NCI-H1105 treated with DMSO at 0.1 percent for 48 hours (cell line): ENCODE data around the gene LGMN.
"Not testable (repeated sequence)": the region's sequence is repeated elsewhere in the genome, so short reads cannot be mapped to it uniquely, and the experiment has no call there.

Experiments used
- DNase-seq: peaks from one replicate; lab custom pipeline; 2025; lab: John Stamatoyannopoulos, UW

The LGMN gene

DNA sequence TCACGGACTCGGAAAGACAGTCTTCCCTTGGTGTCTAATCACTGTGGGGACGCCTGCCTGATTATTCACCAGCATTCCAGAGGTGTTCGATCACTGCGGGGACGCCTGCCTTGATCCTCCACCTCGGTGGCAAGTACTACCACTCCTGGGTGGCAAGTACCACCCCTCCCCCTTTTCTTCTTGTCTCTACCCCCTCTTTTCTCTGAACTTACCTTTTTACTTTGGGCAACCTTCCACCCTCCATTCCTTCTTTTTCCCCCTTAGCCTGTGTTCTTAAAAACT lies 12.0 kb upstream of the LGMN start:
- DNase-seq, result no peak

DNA sequence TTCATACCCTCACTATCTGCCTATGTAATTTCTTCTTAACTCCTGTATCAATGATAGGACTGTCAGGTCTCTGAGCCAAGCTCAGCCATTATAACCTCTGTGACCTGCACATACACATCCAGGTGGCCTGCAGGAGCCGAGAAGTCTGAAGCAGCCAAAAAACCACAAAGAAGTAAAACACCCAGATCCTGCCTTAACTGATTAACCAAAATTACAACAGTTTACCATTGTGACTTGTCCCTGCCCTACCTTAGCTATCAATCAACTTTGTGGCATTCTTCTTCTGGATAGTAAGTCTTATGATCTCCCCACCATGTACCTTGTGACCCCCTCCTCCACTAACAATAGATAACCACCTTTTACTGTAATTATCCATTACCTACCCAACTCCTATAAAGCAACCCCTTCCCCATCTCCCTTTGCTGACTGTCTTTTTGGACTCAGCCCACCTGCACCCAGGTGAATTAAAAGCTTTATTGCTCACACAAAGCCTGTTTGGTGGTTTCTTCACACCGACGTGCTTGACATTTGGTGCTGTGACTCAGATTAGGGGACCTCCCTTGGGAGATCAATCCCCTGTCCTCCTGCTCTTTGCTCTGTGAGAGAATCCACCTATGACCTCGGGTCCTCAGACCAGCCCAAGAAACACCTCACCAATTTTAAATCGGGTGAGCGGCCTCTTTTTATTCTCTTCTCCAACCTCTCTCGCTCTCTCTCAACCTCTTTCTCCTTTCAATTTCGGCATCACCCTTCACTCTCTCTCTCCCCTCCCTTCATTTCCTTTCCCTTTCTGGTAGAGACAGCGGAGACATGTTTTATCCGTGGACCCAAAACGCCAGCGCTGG lies 11.5 kb upstream of the LGMN start:
- DNase-seq, result no peak

DNA sequence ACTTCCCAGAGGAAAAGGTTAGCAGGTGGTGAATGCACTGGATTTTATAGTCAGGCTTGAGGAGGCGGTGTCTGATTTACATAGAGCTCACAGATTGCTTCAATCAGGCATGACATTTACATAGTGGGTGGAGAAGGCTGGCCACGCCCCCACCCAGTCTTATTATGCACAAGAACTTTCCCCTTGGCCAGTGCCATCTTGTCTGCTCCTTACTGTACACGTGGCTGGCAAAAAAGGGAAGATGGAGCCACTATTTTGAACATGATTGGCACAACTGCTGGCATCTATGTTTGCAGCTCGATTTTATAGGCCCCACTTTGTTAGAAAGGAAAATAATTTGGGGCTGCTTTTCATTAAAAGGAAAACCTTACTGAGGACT lies 10.9 kb upstream of the LGMN start:
- DNase-seq, result peak; percentile 5

DNA sequence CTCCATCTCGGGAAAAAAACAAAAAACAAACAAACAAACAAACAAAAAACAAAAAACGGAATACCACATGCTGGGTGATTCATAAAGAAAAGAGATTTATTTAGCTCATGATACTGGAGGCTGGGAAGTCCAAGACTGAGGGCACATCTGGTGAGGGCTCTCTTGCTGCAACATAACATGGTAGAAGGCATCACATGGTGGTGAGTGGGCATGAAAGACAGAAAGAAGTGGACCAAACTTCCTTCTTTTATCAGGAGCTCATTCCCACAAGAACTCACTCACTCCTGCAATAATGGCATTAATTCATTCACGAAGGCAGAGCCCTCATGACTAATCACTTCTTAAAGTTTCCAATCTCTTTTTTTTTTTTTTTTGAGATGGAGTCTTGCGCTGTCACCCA lies 8.0 kb upstream of the LGMN start:
- no peak for DNase-seq

DNA sequence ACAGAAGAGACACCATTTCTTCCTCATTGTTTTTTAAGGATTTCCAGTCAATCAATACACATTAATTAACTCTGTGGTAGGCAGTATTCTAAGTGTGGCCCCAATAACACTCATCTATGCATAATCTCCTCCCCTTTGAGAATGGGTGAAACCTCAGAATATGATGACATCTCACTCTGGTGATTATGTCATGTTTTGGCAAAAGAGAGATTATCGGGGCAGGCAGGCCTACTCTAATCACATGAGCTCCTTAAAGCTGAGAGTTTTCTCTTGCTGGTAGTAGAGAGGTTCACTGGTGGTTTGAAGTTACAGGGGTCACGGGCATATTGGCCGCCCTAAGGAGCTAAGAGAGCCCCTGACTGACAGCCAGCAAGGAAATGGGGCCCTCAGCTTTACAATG lies 7.1 kb upstream of the LGMN start:
- no peak for DNase-seq

DNA sequence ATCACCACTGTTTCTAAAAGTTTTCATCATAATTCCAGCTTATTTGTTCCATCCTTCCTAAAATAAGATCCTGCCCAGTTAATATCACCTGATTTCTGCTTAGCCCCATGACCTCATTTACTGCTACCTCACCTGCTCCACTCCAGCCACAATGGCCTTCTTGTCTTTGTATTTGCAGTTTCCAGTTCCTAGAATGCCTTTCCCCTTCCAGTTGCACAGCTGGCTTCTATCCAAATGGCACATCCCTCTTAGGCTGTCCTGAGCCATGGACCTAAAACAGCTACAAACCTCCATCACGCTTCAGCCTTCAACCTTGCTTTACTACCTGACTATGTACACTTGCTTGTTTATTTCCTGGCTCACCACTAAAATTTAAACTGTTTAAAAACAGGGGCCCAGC lies 6.5 kb upstream of the LGMN start:
- DNase-seq, result peak; percentile 60

DNA sequence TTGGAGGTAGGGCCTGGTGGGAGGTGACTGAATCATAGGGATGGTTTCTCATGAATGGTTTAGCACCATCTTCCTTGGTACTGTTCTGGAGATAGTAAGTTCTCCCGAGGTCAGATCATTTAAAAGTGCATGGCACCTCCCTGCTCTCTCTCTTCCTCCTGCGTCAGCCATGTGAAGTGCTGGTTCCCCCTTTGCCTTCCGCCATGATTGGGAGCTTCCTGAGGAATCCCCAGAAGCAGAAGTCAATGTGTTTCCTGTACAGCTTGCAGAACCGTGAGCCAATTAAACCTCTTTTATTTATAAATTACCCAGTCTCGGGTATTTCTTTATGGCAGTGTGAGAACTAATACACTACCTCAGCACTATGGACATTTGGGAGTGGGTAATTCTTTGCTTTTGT lies 4.8 kb upstream of the LGMN start:
- no peak for DNase-seq

DNA sequence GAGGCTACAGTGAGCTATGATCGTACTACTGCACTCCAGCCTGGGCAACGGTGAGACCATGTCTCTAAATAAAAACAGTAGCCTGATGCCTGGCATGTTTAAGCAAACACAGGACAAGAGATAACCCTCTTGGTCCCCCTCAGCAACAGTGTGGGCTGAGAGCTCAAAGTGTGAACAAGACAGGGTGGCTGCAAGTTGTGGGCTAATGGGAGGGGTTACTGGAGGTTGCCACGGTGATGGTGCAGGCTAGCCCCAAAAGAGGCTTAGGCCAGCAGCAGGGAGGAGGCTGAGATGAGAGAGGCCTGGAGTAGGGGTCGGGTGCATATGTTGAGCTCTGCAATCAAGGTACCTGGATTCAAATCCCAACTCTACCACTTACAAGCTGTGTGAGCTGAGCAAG lies 3.4 kb upstream of the LGMN start:
- no peak for DNase-seq

DNA sequence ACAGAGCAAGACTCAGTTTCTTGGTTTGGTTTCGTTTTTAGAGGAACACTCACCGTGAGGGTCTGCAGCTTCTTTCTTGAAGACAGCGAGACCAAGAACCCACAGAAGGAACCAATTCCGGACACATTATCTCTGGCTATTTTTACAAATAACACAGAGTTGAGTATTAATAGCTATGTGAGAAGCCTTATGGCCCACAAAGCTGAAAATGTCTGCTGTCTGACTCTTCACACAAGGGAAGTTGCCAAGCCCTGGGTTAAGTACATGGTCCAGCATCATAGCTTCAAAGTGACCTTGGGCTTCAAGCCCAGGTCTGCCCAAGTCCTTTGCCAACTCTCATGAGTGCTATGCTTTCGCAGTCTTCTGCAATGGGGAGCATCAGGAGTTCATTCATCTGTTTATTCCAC lies 2.6 kb upstream of the LGMN start:
- DNase-seq, result no peak

DNA sequence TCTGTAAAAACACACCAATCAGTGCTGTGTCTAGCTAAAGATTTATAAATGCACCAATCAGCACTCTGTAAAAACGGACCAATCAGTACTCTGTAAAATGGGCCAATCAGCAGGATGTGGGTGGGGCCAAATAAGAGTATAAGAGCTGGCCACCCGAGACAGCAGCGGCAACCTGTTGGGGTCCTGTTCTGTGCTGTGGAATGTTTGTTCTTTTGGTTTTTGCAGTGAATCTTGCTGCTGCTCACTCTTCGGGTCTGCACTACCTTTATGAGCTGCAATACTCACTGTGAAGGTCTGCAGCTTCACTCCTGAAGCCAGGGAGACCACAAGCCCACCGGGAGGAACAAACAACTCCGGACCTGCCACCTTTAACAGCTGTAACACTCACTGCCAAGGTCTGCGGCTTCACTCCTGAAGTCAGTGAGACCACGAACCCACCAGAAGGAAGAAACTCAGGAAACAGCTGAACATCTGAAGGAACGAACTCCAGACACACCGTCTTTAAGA lies 1.8 kb upstream of the LGMN start:
- DNase-seq, result not testable (repeated sequence)

DNA sequence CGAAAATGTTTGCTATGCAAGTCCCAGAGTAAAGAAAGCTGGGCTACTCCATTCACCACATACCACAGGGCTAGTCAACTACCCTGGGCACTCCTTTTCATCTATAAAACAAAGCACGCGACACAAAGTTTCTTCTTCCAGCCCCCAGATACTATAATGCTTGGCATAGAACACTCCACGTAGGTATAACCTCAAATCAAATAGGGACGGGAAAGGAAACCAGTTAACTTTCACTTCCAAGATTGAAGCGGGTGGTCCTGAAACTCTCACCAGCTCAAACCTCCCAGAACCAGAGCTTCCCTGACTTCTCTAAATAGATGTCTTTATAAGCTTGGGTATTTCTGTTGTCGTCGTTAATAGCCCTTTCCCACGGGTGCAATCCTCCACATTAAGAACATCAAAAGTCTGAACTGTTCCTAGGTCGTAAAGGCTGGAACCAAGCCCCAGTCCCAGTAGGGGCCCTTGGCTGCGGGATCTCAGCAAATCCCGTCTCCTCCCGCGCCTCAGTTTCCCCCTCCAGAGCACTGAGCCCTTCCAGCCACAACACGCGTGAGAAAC lies 647 bp downstream of the LGMN start:
- DNase-seq, result no peak

DNA sequence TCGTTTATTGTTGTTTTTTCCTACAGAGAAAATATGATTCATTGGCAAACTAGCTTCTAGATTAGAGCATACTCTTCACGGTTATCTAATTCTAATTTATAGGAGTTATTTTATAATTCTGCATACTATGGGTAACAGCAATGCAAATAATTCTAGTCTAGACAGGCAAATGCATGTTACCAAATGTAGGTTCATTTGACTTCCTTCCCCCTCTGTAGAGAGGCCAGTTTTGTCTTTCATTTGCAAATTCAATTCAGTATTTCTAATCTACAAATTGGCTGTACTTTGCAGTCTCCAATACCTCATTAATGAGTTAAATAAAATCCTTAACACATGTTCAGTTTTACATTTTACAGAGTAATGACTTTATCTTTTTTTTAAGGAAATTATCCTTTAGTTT lies 4.2 kb downstream of the LGMN start:
- DNase-seq, result no peak

DNA sequence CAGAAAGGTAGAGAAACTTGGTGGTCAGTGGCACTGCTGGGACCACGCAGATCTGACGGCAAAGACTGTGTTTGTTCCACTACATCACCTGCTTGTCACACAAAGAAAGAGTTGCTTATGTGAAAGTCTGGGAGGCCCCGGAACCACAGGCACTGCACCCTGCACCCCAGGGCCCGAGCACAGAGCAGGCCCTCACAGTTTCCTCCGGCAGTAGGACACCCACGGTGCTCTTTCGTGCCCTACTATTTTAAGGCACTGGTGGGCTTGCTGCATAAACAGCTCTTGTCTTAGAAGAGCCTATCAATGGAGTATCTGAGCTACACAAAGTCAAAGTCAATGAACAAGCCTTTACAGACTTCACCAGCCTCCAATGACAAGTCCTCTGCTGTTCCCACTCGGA lies 8.0 kb downstream of the LGMN start:
- DNase-seq, result no peak

DNA sequence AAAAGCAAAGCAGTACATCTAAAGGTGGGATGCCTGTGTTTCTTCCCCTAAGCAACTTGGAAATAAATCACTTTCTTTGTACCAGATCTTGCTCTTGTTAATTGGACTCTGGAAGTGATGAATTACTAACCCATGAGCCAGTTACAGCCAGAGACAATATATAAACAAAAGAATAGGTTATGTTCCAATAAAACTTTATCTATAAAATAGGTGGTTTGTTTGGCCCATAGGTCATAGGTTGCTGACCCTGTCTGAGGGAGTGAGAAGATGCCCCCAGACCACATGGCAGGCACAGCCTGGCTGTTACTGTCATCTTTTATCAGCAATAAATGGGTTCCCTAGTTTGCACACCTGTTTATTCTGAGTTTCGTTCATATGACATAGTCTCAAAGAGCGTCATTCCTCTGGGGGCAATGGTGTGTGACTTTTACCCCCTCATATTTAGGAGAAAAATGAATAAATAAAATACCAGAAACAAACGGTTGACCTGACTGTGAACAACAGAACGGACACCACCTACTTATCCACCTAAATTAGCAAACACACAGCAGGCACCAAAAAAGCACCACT lies 10.7 kb downstream of the LGMN start:
- no peak for DNase-seq

DNA sequence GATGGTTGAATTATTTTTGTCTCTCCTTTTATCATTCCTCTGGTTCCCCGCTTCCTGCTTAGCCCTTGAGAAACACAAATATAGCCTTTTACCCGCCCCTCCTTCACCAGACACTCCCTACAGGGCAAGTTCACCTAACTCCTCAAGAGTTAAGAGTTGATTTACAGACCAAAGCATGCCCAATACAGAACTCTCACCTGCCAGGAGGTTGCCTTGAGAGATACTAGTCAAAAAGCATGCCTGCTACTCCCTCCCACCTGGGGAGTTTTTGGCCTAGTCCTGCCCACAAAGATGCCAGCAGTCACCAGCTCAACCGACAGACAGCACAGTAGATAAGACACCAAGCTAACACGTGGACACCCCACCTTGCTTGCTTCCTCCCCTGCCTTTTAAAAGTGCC lies 11.2 kb downstream of the LGMN start:
- DNase-seq, result no peak

DNA sequence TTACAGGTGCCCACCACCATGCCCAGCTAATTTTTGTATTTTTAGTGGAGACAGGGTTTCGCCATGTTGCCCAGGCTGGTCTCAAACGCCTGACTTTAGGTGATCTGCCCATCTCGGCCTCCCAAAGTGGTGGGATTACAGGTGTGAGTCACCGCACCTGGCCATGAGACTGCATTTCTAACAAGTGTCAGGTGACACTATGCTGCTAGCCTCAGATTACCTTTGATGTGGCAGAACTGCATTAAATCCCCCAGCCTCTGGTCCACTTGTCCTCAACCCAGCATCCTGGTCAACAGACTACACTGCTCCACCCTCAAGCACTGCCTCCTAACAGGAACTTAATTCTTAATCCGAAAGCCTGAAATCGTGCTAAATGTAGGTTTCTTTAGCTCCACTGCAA lies 13.1 kb downstream of the LGMN start:
- no peak for DNase-seq

DNA sequence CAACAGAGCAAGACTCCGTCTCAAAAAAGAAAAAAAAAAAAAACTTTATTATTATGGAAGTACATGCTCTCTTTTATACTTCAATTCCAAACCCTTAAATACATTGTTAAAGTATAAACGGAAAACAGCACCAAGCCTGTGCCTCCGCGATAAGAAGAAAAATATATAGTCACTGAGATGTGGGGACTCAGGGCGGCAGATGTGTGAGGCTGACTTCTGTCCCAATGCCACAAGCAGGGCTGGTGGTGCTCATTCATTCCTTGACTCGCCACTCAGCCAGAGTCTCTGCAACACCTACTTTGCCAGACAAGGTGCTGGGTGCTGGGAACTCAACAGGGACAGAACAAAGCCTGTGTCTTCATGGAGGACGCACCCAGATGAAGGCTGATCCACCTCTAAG lies 13.8 kb downstream of the LGMN start:
- DNase-seq, result no peak

DNA sequence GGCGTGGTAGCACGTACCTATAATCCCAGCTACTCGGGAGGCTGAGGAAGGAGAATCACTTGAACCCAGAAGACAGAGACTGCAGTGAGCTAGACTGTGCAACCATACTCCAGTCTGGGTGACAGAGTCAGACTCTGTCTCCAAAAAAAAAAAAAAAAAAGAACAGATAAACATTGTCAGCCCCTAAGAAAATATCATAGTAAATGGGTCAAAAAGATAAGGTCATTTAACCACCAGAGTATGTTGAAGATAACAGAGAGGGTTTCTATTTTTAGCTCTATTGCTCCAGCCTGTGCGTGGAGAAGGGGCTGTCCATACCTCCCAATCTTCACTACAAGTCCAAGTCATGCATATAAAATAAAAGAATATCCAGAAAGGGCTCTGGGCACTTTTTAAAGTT lies 15.4 kb downstream of the LGMN start:
- no peak for DNase-seq

DNA sequence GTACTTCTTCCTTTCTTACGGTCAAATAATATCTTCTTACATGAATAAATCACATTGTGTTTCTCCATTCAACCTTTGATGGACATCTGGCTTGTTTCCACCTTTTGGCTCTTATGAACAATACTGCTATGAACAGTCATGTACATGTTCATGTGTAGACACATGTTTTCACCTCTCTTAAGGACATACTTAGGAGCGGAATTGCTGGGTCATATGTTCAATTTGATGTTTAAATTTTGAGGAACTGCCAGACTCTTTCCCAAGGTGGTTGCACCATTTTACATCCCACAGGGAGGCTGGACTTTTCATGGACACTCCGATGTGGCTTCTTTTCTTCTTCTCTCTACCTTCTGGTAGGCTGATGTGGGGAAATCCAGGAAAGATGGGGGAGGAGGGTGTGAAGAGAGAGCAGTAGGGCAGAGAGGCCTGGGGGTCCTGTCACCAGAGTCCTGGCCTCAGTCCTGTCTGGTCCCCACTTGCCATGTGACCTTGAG lies 16.8 kb downstream of the LGMN start:
- DNase-seq, result no peak

DNA sequence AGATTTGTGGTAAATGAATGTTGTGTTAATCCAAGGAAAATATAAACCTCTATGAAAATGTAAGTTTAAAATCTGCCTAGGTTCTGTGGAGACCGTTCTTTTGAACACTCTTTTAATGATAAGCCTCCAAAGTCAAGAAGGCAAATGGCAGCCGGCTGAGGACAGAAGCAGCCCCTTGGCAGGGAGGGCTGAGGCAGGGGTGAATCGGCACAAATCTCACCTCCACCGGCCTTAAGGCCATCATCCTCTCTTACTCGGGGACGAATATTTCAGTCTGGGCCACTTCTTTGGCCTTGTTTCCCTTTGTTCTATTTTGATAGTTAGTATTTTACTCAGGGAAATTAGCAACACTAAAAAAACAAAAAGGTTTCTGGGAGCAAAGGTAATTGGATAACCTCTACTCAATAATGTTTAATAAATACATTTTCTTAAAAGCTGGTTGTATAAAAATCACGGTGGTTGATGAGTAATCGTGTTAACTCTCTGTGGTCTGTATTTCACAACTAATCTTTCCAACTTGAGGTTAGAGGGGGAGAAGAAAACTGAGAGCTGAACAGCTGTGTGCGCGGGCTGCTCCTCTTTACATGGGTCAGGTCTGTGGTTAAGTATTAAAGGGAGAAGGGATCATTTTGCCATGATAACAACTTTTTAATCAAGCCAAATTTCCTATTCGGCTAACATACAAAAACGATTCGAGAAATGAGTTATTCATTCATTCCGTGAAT lies 18.6 kb downstream of the LGMN start:
- no peak for DNase-seq

DNA sequence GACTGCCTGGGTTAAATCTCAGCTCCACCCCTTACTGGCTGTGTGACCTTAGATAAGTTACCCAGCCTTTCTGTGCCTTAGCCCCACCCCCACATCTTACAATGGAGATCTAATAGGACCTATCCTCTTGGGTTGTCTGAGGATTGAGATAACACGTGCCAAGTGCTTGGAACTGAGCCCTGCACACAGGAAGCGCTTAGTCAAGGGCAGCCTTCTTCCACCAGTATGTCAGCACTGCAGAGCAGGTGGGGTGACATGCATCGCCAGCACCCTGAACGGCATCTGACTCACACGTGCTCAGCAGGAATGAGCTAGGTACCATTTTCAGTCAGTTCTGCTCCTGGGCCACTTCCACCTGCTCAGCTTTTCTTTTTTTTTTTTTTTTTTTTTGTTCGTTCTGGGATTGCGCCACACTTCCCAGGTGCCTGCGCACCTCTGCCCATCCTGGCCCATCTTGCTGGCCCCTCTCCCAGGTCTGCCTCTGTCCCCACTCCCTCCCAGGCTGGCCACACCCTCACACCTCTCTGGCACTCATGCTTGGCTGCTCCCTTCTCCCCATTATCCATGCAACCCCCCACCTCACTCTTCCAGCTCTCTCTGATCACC lies 19.6 kb downstream of the LGMN start:
- DNase-seq, result peak; percentile 15

DNA sequence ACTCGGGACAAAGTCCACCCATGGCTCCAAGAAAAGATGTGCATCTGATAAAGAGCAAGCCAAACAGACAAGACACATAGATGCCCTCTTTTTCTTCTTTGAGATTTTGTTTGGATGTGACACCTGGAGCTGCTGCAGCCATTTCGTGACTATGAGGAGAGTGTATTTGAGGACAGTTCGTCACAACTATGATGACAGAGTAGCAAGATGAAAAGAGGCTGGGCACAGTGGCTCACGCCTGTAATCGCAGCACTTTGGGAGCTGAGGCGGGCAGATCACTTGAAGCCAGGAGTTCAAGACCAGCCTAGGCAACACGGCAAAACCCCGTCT lies 21.5 kb downstream of the LGMN start:
- DNase-seq, result no peak
